ENCODE data around the gene DPYD.

GRCh38 chr1:97820470-97821188, 100.2 kb downstream of the DPYD start:
- peak; percentile 81 for TF ChIP-seq CTCF (conservative IDR thresholded peaks at IDR 0.05; ENCODE audit: low read length)
- no peak for TF ChIP-seq EZH2phosphoT487 (IDR thresholded peaks at IDR 0.05; ENCODE audit: borderline replicate concordance)

Data from Loucy (cell line).